Stimulated activated CD4-positive, alpha-beta T cell treated with anti-CD3 and anti-CD28 coated beads, Interleukin-12 subunit alpha, Interleukin-12 subunit beta, amount 100 ng/mL, for 4 hours (primary cell): ENCODE results near the gene PRKAB1.

Experiments used
- DNase-seq: peaks from one replicate; pipeline ENCODE4 v3.0.0-alpha.2; 2020

The PRKAB1 gene

DNA sequence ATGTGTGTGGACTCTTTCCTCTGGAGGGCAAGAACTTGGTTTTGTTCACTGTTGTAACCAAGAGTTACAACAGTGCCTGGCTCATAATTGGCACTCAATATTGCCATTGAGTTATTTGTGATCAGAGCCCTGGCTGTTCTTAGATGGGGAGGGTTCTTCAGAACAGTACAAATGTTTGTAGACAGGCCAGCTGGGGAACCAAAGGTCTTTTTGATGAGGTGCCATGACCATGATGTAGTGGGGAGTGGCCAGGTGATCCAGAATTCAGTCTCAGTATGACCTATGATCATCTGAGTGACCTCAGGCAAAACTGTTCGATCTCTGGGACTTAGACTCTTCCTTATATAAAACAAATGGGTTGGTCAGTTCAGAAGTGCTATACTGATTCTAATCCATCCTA is 3.3 kb upstream of the PRKAB1 start:
- no peak for DNase-seq

DNA sequence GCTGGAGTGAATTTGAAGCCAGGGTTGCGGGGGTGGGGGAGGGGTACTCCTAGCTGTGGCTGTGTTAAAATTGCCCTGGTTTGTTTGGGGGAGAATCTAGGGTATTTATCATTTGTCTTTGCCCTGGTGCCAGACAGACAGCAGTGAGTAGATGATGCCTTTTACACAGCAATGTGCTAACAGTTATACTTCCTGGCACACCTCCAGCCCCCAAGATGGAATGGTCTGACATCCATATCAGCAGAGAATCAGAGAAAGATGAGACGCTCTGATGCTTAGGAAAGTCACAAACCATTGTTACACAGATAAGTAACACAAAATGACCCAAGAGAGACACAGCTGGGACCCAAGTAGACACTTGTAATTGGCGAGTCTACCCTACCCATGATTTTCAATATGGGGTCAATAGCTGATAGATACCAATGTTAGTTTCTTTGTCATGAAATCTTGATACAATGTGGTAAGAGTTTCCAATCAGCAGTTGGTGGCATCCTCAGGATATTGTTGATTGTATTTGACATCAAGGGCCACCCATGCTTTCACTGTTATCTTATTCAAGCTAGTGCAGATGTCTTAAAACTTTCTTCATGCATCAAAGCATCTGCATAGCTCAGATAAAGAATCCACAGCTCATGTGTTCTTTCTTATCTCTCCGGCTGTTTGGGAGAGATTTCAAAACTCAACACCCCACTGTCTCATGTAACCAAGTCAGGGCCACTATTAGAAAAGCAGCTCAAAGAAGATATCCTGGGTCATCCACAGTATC is 2.6 kb upstream of the PRKAB1 start:
- DNase-seq, result no peak

DNA sequence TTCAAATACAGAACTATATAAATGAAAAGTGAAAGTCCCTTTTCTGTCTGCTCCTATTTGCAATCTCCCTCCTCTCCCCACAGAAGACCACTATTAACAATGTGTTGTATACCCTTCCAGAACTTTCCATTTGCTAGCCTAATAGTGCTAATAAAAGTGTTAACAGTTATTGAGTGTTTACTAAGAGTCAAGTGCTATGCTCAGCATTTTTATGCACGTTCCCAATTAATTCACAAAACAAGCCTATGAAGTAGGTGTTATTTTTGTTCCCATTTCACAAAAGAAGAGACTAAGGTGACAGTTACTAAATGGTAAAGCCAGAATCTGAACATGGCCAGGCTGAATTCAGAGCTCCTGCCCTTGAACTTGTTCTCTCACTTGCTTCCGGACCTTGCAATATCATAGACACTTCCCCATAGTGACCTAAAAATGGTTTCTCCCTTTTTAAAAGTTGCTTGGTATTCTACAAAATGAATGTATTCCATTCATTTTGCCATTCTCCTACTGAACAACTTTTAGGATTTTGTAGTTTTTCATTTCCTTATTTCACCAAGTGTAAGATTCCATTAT is 1.6 kb upstream of the PRKAB1 start:
- no peak for DNase-seq

DNA sequence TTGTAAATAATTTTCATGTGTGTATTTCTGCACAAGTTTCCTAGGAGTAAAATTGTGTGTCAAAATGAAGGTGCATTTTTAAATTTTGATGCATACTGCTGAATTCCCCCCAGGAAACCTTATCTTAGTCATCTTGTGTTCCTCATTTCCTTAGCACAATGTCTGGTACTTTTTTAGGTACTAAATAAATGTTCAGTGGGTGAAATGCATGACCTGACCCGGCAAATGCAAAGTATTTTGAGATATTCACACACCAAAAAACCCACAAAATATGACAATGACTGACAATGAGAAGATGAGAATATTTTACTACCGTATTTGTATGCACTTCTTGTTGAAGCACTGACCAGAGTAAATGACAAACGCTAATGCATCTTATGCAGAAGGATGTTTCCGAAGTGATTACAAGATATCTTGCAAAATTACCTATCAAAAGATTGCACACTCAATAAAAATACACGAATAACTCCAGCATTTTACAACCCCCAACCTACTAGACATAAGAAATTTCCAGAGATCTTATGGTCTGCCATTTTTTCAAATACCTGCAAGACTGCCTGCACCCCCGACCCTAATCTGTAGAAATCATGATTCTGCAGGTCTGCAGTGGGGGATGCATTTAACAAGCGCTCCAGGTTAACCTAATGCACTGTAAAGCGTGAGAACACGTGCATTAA is 895 bp upstream of the PRKAB1 start:
- no peak for DNase-seq

DNA sequence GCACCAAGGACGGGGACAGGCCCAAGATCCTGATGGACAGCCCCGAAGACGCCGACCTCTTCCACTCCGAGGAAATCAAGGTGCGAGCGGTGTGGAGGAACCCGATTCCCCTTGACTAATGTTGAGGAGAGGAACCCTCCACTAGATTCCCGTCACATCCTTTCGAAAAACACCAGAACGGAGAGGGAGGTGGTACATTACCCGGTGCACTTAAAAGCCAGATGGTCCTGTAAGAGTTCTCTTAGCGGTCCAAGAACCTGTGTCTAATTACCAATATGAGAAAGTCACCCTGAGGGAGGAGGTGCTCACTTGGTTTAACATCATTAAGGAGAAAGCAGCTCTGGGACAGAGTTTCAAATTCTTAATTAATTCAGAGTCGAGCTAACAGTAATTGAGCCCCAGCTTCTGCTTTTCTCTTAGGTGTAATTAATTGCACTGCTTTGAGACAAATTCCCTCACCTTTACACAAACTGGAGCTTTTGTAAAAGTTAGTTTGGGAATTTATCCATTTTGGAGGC is 450 bp downstream of the PRKAB1 start:
- DNase-seq, result no peak

DNA sequence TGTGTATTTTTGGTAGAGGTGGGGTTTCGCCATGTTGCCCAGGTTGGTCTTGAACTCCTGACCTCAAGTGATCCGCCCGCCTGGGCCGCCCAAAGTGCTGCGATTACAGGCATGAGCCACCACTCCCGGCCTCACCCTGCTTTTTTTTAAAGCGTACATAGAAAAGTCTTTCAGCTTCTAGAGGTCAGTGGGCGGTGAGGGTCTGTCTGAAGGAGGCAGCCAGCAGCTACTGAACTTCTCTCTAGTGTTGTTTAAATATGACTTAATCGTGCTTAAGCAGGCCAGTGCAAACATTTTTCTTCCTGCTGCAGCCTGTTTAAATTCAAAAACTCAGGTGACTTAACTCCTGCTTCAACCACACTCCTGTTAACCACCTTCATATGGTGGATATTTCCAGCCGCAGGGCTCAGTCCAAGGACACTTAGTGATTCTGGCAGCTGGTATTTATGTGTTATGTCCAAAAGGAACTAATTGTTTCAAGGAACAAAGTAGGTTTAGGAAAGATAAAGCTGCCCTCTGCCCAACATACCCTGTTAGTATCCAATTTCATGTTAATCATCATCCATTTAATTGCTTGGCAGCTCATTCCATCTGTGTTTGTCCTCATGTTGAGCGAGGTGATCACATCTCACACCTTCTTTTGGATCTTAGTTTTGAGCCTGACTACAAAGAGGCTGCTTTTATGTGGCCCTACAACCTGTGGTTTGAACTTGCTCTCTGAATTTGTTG is 2.0 kb downstream of the PRKAB1 start:
- DNase-seq, result no peak

DNA sequence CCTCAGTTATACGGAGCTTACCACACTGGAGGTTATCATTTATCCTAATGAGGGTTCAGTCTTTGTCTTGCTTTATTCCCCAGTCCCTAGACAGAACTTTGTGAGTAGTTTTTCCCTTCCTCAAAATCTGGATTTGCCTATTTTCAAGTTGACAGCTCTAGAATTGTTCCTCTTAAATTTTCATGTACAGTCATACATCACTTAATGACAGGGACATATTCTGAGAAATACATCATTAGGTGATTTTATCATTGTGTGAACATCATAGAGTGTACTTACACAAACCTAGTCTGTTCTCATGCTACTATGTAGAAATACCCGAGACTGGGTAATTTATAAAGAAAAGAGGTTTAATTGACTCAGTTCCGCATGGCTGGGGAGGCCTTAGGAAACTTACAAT is 3.1 kb downstream of the PRKAB1 start:
- DNase-seq, result no peak

DNA sequence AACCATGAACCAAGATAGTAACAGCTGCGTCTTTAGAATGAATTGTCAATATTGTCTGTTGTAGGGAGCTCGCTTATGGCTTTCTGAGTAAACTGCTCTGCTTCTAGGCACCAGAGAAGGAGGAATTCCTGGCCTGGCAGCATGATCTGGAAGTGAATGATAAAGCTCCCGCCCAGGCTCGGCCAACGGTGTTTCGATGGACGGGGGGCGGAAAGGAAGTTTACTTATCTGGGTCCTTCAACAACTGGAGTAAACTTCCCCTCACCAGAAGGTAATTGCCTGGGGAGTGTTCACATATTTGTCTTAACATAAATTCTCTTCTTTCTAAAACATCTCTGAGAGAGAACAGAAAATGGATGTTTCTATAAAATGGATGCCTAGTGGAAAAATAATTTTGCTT is 4.3 kb downstream of the PRKAB1 start:
- no peak for DNase-seq

DNA sequence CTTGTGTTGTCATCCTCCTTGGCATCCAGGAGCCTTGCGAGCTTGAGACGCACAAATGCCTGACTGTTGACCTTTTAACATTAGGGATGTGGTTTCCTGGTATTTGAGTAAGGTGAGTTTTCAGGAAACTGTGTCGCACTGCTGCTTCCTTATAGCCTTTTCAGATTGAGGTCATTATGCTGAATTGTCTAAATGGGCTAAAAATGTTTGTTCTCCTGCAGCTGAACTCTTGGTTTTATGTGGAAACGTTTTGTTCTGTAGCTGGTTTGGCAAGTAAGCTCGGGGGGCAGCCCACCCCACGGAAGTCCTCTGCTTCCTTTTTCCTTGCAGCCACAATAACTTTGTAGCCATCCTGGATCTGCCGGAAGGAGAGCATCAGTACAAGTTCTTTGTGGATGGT is 5.7 kb downstream of the PRKAB1 start:
- no peak for DNase-seq

DNA sequence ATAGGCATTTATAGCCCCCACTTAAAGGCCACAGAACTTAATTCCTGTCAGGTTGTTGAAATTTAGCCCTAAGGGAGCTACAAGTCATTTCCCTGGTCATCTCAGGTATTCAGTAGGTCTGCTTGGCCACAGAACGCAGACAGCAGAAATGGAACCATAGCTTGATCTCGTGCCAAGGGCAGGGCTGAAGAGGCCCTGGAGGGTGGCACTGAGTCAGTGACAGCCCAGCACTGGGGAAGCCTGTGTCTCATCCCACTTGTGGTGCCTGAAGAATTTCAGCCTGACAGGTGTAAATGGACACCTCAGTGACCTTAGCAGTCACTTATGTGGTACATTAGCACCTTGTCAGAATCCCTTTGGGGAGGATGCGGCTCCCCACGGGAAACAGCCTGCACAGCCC is 6.6 kb downstream of the PRKAB1 start:
- no peak for DNase-seq

DNA sequence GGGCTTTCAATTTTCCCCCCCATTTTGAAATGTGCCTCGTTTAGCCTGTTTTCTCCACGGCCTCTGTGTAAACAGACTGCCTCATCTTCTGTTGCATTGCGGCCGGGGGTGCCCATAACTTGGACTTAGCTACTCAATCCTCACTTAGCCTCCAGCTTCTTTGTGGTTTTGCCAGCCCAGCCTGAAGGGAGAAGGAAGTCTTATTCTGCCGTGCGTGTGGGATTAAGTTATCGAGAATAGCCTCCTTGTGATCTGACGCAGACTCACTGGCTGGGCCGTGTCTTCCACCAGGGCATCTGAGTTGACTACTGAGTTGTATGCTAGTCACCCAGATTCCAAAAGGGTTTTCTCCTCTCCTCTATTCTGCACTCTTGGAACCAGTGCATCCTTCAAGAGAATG is 8.1 kb downstream of the PRKAB1 start:
- DNase-seq, result no peak

DNA sequence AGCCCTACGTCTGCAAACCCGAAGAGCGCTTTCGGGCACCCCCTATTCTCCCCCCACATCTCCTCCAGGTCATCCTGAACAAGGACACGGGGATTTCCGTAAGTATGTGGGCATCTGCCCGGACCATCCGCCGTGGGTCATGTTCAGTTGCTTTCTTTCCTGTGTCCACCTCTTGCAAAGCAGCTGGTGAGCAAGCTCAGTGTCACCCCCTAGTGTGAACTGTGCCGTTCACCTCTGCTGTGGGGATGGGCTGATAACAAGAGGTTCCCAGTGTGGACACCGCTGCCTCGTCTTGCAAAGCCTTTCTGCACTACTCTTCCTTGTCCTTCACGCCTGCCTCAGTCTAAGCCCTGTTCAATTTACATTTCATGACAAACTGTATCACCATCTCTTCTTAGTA is 8.6 kb downstream of the PRKAB1 start:
- DNase-seq, result no peak

DNA sequence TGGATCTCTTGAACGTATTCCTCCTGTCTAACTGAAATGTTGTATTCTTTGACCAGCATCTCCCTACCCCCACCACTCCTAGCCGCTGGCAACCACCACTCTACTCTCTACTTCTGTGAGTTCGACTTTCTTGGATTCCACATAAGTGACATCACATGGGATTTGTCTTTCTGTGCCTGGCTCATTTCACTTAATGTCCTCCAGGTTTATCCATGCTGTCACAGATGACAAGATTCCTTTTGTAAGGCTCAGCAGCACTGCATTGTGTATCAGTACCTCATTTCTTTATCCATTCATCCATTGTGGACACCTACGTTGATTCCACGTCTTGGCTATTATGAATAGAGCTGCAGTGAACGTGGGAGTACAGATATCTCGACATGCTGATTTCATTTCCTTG is 10.5 kb downstream of the PRKAB1 start:
- DNase-seq, result no peak

DNA sequence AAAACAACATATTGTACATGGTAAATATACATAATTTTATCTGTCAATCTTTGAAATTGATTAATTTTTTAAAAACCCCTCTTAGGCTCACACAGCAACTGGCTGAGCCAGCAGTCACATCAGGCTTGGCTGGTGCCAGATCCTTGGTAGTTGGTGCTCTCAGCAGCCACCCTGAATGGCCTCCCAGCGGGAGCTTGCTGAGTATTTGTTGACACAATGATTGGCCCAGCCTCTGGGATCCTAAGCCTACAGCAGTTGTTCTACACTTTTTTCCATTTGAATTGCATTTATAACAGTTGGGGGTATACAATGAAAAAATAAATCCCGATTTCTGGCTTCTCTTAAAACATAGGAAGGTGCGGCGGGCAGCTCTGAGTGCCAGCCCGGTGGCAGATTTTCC is 11.1 kb downstream of the PRKAB1 start:
- DNase-seq, result no peak

DNA sequence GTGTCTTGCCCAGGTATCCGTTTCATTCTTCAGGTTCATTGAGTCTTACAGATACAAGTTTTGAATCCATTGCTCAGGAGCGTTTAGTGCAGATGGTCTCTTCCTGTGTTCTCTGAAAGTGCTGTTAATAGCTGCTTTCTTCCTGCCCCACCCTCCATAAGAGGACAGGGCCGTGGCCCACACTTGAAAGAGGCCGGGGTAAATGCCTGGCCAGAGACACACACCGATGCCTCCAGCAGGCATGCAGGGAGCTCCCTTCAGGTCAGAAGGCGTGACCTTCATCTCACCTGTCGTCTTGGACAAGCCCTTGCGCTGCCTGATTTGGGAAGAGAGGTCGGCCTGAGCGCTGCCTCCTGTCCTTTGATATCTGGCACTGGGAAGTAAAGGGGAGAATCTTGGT is 11.6 kb downstream of the PRKAB1 start:
- no peak for DNase-seq

DNA sequence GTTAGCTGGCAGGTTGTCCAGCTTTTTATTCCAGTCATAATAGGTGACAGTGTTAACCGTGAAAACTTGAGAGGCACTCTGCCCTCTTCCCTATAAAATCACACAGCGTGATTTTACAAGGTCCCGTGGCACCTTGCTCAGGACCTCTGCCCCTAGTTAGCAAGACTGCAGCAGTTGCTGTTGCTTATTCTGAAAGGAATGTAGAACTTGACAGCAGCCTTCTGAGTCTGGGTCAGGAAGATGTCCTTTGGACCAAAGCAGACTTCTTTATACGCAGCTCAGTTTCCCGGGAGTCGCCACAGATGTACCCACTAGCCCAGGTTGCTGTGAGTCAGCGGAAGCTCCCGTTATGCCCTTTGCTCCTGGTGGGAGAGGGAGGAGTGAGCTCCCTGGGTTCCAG is 13.2 kb downstream of the PRKAB1 start:
- no peak for DNase-seq

DNA sequence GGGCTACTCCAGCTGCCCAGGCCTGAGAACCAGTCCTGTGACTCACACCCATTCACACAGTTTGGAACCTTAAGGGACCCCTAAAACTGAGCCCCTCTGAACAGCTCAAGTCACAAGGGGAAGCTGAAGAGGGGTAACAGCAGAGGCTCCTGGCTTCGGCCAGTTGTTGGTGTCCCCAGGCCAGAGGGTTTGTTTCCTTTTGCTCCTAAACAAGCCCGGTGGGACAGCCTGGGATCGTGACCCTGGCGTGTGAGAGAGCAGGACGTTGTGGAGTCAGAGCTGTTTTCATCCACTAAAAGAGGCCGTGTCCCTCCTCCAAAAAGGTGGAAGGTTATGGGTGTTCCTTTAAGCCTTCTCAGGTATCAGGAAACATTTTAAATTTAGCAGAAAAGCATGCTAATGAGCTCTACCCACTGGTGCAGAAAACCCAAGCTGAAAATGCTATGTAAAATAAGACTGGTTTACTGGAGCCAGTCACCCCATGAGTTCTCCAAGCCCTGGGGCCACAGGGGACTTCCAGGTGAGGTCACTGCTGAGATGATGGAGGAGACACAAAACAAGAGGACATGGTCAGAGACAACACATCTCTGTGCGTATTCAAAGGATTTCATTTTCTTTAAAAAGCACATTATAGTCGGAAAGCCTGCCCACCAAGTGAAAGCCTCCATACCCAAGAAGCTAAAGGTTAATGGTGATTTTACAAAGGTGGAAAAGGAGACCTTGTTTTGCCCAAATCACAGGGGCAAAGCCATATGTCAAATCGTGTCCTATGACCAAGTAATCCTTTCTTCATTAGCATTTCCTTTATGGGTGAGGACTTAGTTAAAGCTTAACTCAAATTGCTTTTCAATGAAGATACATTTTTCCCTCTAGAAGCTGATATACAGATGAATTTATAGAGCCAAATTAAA is 14.1 kb downstream of the PRKAB1 start:
- no peak for DNase-seq

DNA sequence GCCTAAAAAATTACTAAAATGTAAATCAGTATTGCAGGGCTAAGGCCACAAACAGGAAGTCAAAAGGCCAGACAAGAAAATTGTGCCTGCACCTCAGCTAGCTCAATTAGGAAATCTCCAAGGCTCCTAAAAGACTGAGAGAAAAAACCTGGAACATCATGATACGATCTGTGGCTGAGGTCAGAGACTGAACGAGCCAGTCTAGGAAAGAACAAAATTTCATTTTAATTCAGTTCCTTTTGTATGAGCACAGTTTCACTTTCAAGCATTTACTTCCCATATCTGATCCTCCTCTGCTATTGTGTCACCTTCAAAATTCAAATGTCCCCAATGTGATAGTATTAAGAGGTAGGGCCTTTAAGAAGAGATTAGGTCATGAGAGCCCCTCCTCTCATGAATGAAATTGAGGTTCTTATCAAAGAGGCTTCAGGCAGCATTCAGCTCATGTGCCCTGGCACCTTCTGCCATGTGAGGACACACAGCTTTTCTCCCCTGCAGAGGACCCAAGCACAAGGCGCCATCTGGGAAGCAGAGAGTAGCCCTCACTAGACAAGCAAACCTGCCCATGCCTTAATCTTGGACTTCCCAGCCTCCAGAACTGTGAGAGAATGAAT is 14.8 kb downstream of the PRKAB1 start:
- DNase-seq, result no peak

DNA sequence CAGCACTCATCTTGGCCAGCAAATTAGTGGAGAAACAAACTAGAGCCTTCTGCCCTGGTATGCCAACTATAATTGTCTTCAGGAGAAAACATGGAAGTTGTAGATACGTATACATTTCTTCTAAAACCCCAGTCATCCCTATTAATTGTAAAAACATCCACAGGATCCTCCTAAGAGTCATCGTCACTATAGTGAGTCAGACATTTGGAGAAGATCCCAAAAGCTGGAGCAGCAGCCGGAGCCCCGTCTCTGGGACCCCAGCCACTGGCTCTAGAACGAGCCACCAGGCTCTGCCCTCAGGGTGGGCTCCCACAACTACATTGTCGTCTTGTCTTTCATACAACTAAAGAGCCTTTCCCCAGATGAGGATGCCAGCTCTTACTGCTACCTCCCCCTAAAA is 15.5 kb downstream of the PRKAB1 start:
- DNase-seq, result no peak

DNA sequence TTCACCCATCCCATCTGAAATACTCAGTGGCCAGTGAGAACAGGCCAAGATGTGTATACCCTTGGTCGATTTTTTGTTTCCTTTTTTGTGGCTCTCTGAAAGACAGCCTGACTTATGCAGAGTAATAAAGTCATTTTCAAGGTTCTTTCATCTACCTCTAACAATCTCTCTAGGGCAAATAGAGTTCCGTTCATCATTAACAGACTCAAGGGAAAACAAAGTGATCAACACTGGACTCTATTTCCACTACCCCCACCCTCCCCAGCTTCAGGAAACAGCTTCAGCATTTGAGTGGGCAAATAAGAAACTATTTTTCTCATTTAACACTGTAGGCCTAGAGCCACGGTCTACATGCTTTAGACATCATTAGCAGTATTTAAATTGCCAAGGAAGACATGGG is 15.9 kb downstream of the PRKAB1 start:
- no peak for DNase-seq

DNA sequence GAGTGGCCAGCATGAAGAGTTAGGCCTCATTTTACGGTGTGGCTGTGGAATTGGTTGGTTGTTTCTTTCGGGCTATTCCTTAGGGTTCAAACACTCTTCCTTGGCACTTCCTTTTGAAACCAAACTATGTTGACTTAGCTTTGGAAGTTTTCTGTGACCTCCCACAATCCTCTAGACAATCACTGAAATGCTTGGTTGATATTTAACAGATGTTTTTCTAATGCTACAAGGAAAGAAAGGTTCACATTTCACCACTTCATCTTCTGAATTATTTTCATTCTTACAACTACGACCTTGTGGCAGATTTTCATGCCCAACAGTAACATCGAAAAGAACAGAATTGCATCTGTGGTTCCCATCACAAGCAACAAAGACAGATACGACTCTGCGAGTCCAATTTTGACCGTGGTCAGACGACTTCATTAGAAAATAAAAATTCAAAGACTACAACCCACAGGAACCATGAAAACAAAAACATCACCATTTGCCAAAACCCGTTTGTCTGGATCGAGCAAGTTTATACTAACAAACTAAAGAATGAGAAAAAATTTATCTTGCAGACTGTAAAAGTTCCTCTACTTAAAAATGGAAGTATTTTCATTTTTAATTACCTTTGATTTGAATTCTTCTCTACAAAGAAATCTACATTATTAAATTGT is 16.9 kb downstream of the PRKAB1 start:
- no peak for DNase-seq

DNA sequence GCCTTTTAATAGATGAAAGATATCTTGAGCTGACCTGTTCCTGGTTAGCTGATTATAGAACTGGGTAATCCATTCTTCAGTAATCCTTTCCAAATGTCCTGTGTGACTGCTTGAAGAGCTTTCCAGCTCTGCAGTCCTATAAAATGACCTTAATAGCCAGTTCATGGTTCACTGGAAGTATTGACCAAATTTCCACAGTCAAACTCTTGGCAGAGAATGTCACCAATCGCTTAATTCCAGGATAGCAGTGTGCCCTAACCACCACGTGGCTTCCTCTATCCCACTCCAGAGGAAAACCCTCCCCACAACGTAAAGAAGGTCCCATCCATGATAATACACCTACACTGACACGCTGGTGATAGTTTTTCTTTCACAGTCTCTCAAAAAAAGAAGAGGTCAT is 17.4 kb downstream of the PRKAB1 start:
- DNase-seq, result no peak
